GM21381 (cell line): ENCODE results near the gene KCNN3.

ENCODE experiments used
- ATAC-seq: cut with Tn5 transposase; IDR thresholded peaks from one replicate; pipeline ENCODE4 v1.9.1; 2021; ENCODE audit warnings: mild to moderate bottlenecking, moderate library complexity; ENCODE audit not compliant: unreplicated experiment

Gene KCNN3

DNA sequence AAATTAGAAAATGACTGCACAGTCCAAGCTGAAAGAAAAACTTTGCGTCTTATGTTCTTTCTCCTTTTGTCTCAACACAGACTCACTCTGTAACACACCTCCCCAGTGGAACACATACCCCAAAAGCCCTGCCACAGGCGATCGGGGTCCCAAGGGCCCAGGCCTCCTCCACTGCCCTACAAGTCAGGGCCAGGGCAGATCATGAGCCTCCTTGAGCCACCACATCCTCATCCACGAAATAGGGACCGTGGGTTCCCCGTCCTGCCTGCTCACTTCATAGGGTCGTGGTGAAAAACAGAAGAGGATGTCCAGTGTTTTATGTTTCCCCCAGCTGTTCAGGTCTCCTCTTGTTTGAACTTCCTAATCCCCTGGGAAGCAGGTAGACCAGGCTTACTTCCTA is 116.7 kb downstream of the KCNN3 start:
- ATAC-seq = no peak

DNA sequence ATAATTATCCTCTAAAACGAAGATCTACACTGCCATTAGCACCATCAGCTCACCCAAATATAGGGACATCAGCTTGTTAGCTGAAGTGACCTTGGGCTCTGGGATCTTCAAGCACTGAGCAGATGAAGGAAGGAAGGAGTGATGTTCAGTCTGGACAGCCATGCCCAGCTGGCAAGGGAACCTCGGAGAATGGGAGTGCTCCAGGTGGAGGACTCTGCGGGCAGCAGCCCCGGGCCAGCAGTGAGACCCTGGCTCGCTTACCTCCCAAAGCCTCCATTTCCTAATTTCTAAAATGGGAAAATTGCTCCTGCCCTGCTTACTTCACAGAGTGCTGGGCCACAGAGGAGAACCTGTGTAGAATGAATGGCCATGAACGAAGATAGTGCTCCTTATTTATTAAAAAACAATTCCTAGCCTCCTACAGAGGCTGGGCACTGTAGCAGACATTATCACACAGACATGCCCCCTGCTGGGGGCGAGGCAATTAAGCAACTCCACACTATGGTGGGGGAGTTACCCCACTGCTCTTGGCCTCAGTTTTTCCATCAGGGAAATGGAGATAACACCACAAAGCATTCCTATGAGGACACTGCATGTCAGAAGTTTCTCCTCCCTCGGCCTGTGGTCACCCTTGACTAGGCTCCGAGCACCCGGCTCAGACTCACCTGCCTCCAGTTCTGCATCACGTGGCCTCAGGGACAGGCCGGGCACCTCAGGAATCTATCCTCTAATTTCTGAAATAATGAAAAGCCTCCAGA is 117.6 kb downstream of the KCNN3 start:
- no peak for ATAC-seq

DNA sequence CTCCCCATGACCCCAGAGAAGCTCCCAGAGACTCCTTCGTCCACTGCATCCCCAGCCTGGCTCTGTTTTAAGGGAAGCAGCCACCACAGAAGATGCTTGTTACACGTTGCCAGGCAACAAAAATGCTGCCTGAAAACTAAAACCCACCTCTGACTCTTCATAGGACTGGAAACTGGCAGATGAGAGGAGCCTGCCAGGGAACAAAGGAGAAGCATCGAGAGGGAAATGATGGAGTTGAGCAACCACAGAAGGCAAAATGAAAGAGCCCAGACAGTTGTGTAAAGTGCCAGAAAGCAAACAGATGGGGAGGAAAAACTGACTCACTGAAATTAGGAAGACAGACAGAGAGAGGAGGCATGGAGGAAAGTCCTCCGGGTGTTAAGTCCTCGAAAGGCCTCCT is 118.4 kb downstream of the KCNN3 start:
- ATAC-seq = no peak

DNA sequence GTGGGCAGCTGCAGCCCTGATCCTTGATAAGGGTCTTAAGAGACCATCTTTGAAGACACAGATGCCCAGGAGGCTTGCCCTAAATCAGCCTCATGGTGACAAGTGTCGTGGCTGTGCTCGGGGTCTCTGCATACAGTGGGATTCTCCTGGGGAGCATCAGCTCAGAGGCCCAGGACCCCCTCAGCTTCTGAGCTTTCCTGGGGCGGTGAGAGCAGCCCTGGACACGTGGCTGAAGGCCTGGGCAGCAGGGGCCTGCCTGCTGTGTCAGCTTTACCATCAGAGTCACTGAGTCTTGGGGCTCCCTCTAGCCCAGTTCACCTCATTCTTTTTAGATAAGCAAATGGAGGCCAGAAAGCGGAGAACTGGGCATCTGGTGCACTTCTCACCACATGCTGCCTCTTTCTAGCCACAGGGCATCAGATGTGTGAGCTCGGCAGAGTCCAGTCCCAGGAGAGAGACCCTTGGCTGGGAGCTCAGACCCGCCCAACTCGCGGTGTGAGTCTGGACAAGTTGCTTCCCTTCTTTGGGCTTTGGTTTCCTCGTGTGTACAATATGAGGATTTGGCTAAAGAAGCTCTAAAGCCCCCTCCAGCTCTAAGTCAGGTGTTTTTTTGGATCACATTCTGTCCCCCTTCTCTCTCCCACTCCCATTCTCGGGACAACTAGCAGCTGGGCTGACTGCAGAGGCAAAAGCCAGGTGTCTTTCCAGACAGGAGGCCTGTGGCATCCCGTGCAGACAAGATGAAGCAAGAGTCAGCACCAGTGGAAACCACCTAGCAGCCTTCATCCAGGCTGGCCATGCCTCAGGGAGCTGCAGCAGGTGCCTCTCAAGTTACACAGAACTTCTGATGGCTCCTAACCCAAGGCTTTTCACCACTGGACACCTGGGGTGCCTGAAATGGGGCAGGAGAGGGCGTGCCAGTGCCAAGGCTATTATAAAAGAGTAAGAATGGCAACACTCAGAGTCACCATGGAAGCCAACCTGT is 119.1 kb downstream of the KCNN3 start:
- ATAC-seq = no peak

DNA sequence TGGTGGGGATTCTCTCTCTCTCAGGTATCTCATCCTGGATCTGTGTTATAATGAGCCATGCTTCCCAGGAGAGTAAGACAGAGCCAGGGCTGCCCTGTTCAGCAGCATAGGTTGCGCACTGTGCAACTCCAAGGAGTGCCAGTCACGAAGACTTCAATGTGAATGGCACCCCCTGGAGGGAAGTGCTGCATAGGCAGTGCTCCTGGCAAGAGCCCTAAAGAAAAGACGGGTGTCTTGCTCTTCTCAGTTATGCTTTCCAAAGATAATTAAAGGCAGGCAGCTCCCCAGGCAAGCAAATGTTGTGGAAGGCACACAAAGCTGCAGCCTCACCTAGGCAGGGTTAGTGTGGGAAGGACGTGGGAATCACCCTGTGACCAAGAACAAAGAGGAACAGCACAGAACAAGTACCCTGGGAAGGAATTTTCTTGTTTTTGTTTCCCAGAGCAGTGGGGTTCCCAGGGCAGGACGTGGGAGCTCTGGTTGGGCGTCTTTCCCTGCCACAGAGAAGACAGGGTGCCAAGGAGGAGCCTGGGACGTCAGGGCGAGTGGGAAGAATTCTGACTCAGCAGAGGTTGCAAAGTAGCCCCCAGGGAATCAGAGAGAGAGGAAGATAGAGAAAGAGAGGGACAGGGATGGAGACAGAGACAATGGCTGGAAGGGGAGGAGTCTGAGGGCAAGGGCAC is 120.9 kb downstream of the KCNN3 start:
- no peak for ATAC-seq

DNA sequence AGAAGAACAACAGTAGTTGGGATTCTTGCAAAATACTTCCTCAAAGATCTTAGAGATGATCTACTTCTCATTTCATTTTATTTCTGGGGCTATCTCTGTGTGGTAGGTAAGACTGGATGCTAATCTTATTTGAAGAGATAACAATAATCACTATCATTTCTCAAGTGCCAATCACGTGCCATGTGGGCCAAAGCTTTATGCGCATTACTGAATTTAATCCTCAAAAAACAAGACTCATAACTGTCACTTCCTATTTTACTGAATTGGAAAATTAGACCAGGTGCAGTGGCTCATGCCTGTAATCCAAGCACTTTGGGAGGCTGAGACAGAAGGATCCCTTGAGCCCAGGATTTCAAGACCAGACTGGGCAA is 121.7 kb downstream of the KCNN3 start:
- no peak for ATAC-seq

DNA sequence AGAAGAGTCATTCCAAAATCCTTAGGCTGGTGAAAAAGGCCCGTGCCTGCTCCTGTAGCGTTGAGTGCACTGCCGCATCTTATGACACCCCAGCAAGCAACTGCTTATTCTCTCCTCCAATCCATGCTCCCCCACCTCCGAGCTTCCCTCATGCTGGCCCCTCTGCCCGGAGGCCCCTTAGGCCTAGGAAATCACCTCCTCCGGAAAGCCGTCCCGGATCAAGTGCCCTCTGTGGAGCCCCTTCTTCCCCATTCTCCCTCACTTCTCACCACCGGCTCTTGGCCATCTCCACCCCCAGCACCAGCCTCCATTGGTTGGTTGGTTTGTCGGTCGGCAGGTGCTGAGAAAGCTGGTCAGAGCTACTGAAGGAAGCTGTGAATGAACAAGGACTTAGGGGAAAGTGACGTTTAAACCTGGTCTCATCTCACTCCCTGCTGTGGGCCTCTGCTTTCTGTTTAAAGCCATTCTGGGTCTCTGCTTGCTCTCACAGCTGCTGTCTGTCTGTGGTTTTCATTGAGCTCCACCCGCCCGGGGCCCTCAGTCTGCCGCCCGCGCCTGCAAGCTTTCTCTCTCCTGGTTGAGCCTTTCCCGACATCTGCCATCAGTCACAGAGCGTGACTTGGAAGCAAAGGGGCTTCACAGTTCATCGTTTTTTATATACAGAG is 122.2 kb downstream of the KCNN3 start:
- ATAC-seq = peak; percentile 84

DNA sequence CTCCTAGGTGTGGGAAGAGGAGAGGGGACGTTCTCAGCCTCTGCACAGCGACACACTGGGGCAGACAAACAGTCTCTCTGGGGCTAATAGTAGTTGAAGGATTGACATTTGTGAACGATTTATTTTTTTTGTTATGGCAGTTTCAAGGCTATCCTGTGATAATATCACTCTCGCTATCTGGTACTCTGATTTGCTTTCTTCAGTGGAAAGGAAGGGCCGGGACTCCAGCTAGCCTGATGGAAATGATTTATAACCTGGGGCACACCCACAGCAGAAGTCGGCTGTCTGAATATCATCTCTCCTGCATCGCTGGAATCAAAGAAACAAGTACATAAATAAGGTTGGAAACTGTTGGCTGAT is 122.7 kb downstream of the KCNN3 start:
- ATAC-seq = no peak

DNA sequence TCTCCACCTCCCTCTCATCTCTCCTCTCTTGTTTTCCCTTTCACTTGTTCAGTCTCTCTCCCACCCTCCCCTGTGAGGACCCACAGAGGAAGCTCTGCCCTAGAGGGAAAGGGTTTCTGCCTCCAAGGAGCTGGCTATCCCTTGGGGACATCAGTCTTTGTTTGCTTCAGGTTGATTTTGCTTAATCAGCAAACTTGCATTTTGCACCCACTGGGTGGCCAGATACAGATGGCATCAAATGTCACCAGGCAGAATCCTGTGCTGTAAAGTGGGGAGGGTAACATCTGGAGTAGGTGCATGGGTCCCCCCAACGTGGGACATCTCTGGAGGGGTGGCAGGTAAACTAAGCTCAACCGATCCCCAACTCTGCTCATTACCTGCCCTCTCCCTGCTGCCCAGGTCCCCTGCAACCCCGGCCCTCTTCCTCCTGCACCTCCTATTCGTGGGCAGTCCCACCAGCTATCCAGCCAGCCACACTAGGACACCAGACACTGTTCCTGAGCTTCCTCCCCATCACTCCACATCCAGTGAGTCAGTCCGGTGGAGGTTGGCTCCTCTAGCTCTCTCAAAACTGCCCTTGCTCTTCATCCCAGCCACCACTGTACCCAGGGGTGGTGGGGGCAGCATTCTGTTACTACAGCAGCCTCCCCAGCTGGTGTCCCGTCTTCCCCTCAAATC is 123.3 kb downstream of the KCNN3 start:
- ATAC-seq = no peak

DNA sequence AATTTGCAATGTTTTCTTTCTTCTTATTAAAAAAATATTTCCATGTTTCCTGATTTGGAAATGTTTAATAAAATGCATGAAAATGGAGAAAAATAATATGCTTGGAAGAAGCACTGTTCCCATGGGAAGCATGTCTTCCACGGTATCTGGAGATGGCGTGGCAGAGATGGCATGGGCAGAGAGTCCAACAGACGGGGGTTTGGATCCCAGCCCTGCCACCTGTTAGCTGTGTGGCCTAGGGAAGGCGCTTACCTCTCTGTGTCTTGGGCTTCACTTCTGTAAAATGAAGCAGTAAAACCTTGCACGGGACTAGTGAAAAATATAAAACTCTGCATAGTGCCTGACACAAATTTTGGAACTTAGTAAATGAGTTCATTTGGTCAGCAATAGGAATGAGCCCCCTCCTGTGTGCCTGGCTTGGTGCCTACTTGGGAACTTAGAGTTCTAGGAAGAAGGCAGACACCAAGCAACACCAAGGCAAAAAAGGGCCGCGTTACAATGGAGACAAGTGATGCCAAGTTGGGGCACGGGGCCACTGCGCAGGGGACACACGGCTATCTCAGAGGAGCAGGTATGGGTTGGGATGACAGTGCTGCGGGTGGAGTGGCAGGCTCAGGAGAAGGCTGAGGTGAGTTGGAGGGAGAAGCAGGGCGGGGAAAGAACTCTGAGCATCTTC is 124.2 kb downstream of the KCNN3 start:
- no peak for ATAC-seq

DNA sequence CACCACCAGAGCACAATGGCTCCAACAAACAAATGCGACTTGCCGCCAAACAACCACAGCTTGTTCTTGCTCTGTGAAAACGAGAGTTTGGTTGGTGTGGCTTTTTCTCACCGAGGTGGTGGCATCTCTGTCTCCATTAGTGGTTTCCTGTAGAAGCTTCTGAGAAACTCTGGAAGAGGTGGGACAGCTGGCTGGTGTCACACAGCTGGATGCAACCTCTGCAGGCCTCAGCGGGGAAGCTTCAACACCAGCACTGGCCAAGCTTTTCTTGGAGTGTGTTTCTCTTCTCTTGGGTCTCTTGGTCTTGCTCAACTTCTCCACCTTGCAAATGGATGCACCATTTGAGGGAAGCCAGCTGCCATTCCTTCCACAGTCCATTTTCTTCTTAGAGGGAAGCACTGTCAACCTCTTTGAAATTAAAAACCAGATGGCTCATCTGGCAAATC is 124.8 kb downstream of the KCNN3 start:
- no peak for ATAC-seq

DNA sequence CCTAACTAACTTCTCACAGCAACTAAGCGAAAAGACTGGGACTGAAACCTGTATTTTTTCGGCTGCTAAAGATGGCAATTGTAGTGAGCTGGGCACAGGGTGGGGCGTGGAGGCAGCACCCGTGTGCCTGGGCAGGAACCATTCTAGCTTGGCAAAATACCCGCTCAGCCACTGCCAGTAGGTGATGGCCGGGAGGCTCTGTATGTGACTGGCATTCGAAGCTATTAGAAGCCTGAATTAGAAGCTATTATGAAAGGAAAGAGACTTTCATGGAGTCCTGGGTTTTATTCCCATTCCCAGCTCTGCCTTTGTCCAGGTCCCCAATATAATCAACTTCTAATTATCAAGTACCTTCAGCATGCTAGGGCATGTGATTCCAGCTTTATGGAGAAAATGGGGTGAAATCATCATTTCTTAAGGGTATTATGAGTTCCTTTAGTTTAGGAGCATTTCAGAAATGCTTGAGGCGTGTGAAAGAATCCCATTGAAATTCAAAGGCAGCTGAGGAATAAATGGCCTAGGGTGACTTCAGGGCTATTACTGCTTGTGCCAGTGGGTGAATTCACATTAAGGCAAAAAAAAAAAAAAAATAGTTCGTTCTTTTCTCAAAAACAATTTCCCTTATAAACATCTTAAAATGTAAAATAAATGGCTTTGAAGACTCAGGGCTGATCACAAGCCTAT is 125.6 kb downstream of the KCNN3 start:
- no peak for ATAC-seq

DNA sequence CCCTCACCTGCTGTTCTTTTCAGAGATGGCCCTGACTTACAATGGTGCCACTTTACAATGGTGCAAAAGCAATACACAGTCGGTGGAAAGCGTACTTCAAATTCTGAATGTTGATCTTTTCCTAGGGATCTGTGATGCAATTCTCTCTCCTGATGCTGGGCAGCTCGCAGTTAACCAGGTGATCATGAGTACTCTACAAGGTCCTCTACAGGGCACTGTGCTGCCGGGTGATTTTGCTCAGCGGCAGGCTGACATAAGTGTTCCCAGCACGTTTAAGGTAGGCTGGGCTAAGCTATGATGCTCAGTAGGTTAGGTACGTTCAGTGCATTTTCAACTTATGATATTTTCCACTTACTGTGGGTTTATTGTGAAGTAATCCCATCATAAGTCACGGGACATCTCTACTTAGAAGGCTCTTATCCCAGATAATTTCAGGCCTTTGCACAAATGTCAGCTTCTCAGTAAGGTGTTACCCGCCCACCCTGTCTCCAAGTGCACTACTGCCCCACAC is 126.5 kb downstream of the KCNN3 start:
- no peak for ATAC-seq

DNA sequence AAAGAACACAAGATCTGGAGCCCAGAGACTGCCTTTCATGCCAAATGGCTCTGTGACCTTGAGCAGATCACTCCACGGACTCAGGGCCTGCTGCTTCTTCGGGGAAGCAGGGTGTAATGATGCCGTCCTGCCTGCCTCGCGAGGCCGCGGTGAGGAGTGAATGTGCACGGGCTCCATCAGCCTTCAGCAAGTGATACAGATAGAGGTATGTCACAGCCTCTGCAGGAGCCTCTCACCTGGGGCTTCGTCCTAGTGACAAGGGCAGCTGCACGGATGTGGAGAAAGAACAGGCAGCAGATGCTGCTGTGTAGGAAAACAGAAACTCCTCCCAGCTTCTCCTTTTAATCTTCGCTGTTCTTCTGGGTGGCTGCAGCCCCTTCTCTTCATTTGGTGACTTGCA is 127.5 kb downstream of the KCNN3 start:
- no peak for ATAC-seq

DNA sequence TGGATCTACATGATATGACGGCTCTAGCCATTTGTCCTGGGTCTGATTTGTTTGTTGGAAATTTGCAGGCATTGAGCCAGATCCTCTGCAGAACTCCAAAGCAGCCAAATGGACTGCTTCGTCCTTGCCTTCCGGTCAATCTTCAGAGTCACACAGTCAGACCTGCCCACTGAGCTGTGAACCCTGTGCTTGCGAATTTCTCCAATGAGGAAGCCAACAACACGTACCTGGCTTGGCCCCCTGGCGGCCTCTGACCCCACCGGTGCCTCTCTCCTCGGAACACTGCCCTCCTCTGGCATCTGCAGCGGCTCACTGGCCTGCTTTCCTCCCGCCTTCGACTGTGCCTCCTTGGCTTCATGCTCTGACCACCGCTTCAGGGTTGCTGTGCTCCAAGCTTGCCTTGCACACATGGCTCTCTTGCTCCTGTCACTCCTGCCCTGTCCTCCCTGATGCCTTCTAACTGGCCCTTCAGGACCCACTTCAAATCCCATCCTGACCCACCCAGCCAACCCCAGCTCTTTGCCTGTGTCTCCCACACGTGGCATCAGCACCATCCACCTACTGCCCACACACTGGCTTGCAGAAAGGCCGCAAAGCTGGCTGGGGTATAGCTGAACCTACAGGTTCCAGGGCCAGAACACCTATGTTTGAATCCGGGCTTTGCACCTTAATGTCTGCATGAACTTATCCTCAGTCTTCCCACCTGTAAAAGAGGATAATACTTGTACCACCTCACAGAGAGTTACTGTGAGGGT is 128.2 kb downstream of the KCNN3 start:
- no peak for ATAC-seq

DNA sequence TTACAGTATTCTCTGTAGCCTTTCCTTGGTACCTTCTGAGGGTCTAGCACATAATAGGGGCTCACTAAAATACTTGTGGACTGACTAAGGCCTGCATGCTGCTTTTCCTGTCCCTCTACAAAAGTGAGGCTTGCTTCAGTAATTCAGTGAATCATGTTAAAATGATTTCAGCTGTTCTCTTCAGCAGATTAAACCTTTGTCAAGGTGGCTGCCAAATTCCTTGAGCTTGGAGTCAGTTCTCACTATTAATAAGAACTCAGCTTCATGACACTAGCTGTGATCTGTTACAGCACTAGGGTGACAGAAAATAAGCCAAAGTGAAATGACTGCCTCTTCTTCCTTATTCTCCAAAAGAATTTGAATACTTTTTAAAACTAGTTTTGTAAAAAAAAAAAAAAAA is 128.8 kb downstream of the KCNN3 start:
- ATAC-seq = no peak

DNA sequence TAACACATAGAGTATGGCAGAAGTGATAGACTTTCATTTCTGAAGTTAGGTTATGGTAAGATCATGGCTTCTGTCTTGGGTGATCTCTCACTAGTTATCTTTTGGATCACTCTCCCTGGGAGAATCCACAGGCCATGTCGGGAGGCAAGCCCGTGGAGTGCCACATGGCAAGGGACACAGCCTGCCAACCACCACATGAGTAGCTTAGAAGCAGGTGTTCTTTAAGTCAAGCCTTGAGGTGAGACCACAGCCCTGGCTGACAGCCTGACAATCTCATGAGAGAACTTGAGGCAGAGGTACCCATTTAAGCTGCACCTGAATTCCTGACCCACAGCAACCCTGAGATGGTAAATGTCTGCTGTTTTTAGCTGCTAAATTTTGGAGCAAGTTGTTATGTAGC is 130.4 kb downstream of the KCNN3 start:
- ATAC-seq = no peak

DNA sequence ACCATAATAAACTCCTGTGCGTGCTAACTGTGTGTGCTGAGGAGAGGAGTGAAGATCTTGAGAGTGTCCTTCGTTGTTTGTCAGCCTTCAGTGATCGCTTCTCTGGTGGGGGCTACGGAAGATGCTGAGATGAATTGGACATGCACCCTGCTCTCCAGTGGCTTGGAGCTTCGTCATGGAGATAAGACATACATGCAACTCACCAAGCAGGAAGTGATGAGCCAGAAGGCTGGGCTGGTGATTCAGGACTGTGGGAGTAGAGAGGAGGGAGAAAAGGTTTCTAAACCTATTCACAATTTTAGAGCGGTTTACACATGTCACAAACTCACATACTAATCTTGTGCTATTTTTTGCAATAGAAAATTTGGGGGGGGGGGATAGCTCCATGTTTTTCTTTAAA is 133.2 kb downstream of the KCNN3 start:
- no peak for ATAC-seq
